Neuron (in vitro differentiated cells): ENCODE results near the gene UBXN11.

Source experiments
- H2AFZ ChIP-seq: one replicate; pipeline ENCODE4 v1.6.1; 2013; ENCODE audit warnings: low read depth, mild to moderate bottlenecking, inconsistent platforms, low read length, moderate library complexity
- H3K27me3 ChIP-seq: one replicate; pipeline ENCODE4 v1.6.1; 2013; ENCODE audit warnings: low read length; ENCODE audit not compliant: insufficient read depth
- H3K36me3 ChIP-seq: one replicate; pipeline ENCODE4 v1.6.1; 2013; ENCODE audit warnings: low read length; ENCODE audit not compliant: insufficient read depth
- H3K4me1 ChIP-seq: one replicate; pipeline ENCODE4 v1.6.1; 2013; ENCODE audit warnings: low read length; ENCODE audit not compliant: insufficient read depth
- H3K4me3 ChIP-seq: 2 replicates; pipeline ENCODE4 v1.5.1; 2013; ENCODE audit warnings: mild to moderate bottlenecking, low read length, moderate library complexity
- H3K9me3 ChIP-seq: one replicate; pipeline ENCODE4 v1.6.1; 2013; ENCODE audit warnings: low read length

Gene UBXN11

GRCh38 chr1:26306290-26307229, at the start of gene UBXN11:
UBXN11 (minus strand) TSS chr1:26306636; CDS start chr1:26302883, 3,753 bp downstream.
- no peaks in the 10 kb centered on the region for H3K27me3 ChIP-seq
- H3K36me3 ChIP-seq = no peaks in the 10 kb centered on the region
- H3K9me3 ChIP-seq = no peaks in the 10 kb centered on the region
- peak within 1 kb of the TSS; percentile 69 for H2AFZ ChIP-seq
- H3K4me3 ChIP-seq = peak within 1 kb of the TSS; percentile 64
- H3K4me1 ChIP-seq = peaks cover 10% of the 10 kb centered on the region

- peaks cover 13% of the 10 kb centered on the region for H3K4me1 ChIP-seq
- H3K4me3 ChIP-seq = no peak overlapping the region
Measured at GRCh38 chr1:26356106-26356505, 49.7 kb upstream of the UBXN11 start.

GRCh38 chr1:26354972-26355371, 48.5 kb upstream of the UBXN11 start:
- Histone ChIP-seq H2AFZ (no peak overlapping the region), H3K4me3 (no peak overlapping the region), H3K9me3 (no peaks in the 10 kb centered on the region), H3K4me1 (peaks cover 21% of the 10 kb centered on the region), H3K27me3 (no peaks in the 10 kb centered on the region), H3K36me3 (no peaks in the 10 kb centered on the region)

More at GRCh38 chr1:26356106-26356505, 49.7 kb upstream of the UBXN11 start:
- H3K9me3 ChIP-seq = no peaks in the 10 kb centered on the region
- H3K27me3 ChIP-seq = no peaks in the 10 kb centered on the region
- H3K36me3 ChIP-seq = no peaks in the 10 kb centered on the region
- no peak overlapping the region for H2AFZ ChIP-seq

- H3K36me3 ChIP-seq = no peaks in the 10 kb centered on the region
- H2AFZ ChIP-seq = no peak within 1 kb of the TSS
- H3K9me3 ChIP-seq = no peaks in the 10 kb centered on the region
- H3K4me3 ChIP-seq = no peak within 1 kb of the TSS
- H3K27me3 ChIP-seq = no peaks in the 10 kb centered on the region
- H3K4me1 ChIP-seq = peaks cover 21% of the 10 kb centered on the region
Measured at GRCh38 chr1:26353976-26354820, 47.8 kb upstream of the UBXN11 start, which contains the start of gene CRYBG2. CRYBG2 (minus strand) TSS chr1:26354130; CDS start chr1:26346657, 7,473 bp downstream.

GRCh38 chr1:26353210-26353859, 46.9 kb upstream of the UBXN11 start:
- no peak overlapping the region for H3K4me3 ChIP-seq
- no peaks in the 10 kb centered on the region for H3K36me3 ChIP-seq
- no peak overlapping the region for H2AFZ ChIP-seq
- H3K9me3 ChIP-seq = no peaks in the 10 kb centered on the region
- peaks cover 21% of the 10 kb centered on the region for H3K4me1 ChIP-seq
- H3K27me3 ChIP-seq = no peaks in the 10 kb centered on the region

GRCh38 chr1:26352338-26352679, 45.9 kb upstream of the UBXN11 start:
- Histone ChIP-seq H3K4me1 (peaks cover 21% of the 10 kb centered on the region), H3K4me3 (no peak overlapping the region), H2AFZ (no peak overlapping the region)

GRCh38 chr1:26351590-26352337, 45.3 kb upstream of the UBXN11 start:
- no peaks in the 10 kb centered on the region for H3K36me3 ChIP-seq
- H3K4me1 ChIP-seq = peaks cover 21% of the 10 kb centered on the region
- H2AFZ ChIP-seq = no peak overlapping the region
- H3K4me3 ChIP-seq = no peak overlapping the region
- H3K9me3 ChIP-seq = no peaks in the 10 kb centered on the region
- no peaks in the 10 kb centered on the region for H3K27me3 ChIP-seq

More at GRCh38 chr1:26352338-26352679, 45.9 kb upstream of the UBXN11 start:
- Histone ChIP-seq H3K9me3 (no peaks in the 10 kb centered on the region), H3K36me3 (no peaks in the 10 kb centered on the region), H3K27me3 (no peaks in the 10 kb centered on the region)

GRCh38 chr1:26350701-26351589, 44.5 kb upstream of the UBXN11 start:
- no peaks in the 10 kb centered on the region for H3K36me3 ChIP-seq
- peaks cover 21% of the 10 kb centered on the region for H3K4me1 ChIP-seq
- no peak overlapping the region for H2AFZ ChIP-seq
- no peak overlapping the region for H3K4me3 ChIP-seq
- no peaks in the 10 kb centered on the region for H3K27me3 ChIP-seq
- no peaks in the 10 kb centered on the region for H3K9me3 ChIP-seq

- Histone ChIP-seq H3K9me3 (no peaks in the 10 kb centered on the region), H2AFZ (no peak overlapping the region), H3K4me3 (no peak overlapping the region), H3K4me1 (peaks cover 21% of the 10 kb centered on the region), H3K36me3 (no peaks in the 10 kb centered on the region), H3K27me3 (no peaks in the 10 kb centered on the region)
Measured at GRCh38 chr1:26350343-26350700, 43.9 kb upstream of the UBXN11 start.

- no peak overlapping the region for H2AFZ ChIP-seq
- no peaks in the 10 kb centered on the region for H3K27me3 ChIP-seq
- H3K4me1 ChIP-seq = peaks cover 21% of the 10 kb centered on the region
- H3K9me3 ChIP-seq = no peaks in the 10 kb centered on the region
- no peak overlapping the region for H3K4me3 ChIP-seq
- no peaks in the 10 kb centered on the region for H3K36me3 ChIP-seq
Measured at GRCh38 chr1:26349877-26350244, 43.4 kb upstream of the UBXN11 start.

- Histone ChIP-seq H3K27me3 (no peaks in the 10 kb centered on the region), H3K36me3 (no peaks in the 10 kb centered on the region), H2AFZ (no peak overlapping the region), H3K9me3 (no peaks in the 10 kb centered on the region), H3K4me1 (peaks cover 21% of the 10 kb centered on the region), H3K4me3 (no peak overlapping the region)
Measured at GRCh38 chr1:26349188-26349876, 42.9 kb upstream of the UBXN11 start.
